NCI-H146 (cell line): Measurements from ENCODE around the gene CREB3L4.
A peak's percentile ranks its signal among the peaks of the same experiment; 100 is the strongest.
"Not testable (repeated sequence)": the region's sequence is repeated elsewhere in the genome, so short reads cannot be mapped to it uniquely, and the experiment has no call there.

Experiments
- DNase-seq: peaks from one replicate; lab custom pipeline; 2025; lab: John Stamatoyannopoulos, UW

CREB3L4 gene

DNA sequence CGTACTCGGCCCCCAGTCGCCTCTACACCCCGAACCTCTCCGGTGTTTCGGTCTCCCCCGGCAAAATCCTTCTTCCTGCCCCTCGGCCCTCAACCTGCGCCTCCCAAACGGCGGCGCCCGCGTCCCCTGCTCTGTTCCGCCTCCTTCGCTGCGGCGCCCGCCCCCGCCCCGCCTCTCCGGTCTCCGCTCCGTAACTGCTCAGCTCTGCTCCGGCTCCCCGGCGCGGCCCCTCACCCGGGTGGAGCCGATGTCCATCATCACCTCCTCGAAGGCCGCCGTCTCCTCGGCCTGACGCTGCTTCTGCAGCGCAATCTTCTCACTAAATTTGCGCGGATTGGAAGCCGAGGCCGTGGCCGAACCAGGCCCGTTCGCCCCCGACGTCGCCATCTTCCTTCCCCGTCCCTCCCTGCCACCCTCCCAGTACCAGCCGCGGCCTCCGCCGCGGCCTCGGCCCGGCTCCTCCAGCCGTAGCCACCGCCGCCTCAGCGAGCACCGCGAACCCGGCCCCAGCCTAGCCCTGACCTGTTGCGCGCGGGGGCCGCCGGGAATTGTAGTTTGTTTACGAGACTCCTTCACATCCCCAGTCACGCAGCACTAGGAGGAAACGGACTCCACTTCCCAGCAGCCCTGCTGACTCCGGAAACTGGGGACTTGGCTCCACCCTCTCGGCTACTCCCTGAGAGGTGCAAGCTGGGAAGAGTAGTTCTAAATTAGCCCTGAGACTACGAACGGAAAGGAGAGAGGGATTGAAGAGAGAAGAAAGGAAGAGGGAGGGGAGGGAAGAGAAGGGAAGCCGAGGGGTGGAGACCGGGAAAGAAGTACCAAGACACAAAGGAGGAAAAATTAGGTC, 9.4 kb upstream of the CREB3L4 start, which contains the start of gene CRTC2:
CRTC2 (minus strand) TSS at position 502 of the 850 bp plus-strand sequence; CDS start at position 387, 115 bp downstream.
- DNase-seq, result peak; percentile 99

DNA sequence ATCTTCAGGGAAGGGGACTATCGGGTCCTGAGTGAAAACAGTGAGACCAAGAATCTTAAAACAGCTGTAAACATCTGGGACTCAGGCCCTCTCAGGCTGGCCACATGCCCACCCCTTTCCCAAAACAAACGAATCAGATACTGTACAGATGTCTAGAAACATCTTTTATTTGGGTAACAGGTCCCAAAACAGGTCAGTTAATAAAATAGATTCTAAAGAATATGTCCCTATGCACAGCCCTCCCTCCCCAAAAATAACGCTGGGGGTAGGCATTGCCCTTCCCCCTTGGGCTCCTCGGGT, 8.8 kb upstream of the CREB3L4 start:
- no peak for DNase-seq

DNA sequence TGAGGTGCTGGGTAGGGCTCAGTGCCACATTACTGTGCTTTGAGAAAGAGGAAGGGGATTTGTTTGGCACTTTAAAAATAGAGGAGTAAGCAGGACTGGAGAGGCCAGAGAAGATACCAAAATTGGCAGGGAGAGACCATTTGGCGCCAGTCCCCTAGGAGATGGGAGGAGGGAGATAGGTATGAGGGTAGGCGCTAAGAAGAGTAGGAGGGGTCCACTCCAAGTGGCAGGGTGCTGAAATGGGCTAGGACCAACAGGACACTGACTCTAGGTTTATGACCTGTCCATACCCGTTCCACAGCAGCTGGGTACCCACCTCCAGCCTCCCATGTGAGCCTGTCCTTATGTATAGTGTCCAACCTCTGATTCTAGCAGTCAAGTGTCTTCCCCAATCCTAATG, 8.2 kb upstream of the CREB3L4 start:
- no peak for DNase-seq

DNA sequence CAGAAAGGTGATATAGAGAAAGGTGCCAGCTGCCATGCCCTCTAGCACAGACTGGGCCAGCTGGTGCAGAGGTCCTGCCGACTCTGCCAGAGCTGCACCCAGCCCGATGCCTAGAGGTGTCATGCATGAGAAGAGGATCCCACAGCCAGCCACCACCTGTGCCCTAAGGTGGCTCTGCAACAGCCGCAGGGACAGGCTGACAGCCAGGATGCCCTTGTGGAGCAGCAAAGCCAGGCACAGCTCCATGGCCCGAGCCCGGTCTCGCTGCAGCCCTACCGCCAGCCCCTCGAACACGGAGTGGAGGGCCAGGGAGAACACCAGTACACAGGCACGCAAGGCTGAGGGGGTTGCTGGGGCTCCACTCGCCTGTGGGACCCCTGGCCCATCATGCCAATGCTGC, 7.5 kb upstream of the CREB3L4 start:
- no peak for DNase-seq

DNA sequence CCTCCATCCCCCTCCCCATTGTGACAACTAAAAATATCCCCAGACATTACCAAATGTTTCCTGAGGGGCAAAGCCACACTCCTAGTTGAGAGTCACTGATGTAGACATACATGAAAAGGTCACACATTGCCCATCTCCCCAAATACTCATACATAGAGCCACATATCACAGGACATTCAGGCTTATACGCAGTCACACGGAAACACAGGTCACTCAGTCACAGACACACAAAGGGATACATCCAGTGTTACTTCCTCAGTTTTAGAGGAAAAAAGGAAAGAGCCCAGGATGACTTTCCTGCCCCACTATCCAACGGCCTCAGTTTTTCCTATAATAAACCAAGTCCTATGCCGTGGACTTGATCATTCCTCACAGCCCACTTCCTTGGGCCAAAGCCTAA, 6.3 kb upstream of the CREB3L4 start:
- DNase-seq, result no peak

DNA sequence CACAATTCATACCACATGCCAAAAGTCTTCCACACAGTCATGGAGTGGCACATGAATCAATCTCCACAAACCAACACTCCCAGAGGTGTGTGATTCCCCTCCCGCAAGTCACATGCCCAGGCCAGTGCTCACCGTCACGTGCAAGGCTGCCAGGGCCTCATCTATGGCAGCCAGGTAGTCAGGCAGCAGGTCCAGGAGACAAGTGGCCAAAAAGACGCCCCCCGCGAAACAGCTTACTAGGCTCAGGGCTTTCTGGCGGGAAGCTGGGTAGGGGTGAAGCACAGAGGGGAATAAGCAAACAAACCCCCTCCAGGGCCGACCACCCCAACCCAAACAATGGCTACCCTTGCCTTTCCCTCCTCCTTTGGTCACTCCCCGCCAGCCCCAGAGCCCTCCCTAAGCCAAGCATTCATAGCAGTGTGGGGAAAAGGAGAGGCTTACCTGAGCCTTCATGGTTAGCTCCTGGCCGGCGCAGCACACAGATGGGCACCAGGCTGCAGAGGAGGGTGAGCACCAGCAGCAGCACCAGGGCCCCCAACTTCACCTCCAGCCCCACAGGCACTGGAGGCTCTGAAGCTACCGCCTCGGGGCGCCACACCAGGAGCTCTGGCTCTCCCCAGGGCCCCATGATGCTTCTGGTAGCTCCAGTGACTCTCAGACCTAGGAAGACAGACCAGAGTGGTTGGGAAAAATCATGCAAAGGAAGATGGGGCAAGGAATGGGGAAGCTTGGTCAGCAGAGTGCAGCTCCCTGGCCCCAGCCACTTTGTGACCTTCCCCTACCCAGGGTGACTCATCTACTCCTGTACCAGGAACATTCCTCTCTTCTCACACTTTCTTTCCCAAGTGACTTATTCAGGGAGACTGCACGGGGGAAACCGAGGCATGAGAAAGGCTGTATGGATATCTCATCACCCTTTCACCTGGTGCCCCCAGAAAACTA, 5.3 kb upstream of the CREB3L4 start:
- no peak for DNase-seq

DNA sequence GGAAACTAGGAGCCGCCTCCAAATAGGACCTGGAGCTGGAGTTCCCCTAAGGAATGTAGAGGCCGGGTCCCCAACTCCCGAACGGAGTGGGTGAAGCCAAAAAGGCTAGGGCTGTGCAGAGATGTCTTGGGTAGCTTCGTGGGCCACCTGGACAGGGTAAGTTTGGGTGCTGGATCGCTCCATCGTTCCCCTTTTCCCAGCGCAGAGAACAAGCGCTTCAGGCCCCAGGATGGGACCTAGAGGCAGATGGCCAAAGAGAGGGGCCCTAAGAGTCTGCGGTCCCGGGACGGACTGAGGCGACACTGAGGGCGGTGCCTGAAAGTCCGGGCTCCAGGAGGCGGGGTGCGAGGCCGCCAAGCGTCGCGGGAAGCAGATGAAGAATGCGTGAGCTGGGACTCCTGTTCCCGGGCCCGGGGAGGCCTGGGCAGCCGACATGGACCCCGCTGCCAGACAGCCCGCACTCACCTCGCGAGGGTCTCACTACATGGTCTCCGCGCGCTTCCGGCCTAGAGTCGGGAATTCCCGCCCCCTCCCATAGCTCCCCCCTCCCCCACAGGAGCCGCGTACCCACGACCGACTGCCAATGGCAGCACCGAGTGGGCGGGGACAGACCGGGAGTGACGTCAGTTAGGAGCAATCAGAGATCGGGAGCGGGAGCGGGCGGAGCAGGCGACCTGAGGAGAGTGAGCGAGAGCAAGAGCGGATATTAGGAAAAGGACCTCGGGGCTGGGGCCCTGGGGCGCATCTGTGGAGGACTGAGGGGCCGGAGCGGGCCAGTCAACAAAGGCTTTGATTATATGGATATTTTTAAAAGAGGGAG, 4.5 kb upstream of the CREB3L4 start, which contains the start of gene SLC39A1:
SLC39A1 (minus strand) TSS at position 508 of the 820 bp plus-strand sequence. CDS start 822 bp downstream, outside the sequence.
- peak; percentile 98 for DNase-seq

DNA sequence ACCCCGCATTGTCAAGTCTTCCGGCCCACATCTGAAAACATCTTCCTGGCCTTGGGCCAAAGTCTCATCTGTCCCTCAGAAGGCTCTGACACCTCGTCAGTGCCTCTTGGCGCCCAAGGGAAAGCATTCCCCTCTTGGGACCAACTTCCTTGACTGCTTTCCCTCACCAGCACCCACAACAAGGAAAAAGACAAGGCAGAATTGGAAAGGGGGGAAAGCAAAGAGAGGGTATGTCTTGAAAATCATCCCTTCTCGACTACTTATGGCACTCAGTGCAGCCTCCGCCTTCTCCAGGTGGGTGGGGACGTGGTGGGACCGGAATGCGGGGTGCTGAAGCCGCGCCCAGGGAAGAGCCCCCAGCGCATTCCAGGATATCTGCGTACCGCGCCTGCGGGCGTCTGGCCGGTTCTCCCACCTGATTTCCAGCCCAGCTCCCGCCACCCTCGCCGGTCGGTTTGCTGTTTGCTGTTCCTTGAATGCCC, 3.8 kb upstream of the CREB3L4 start:
- peak; percentile 71 for DNase-seq

DNA sequence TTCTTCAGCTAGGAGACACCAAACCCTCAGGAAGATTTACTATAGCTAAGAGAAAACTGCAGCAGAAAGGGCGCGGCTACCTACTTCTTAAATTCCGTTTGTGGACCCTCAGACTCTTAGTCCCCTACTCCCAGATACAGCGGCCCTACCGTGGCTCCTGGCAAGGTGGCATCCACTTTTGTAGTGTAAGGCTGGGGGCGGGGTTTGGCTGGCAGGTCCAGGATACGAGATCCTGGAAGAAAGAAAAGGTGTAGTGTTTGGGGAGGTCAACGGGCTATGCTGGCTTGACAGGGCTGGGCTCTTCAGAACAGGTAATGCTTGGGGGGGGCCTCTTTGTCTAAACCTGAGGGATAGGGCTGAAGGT, 280 bp downstream of the CREB3L4 start:
- DNase-seq, result peak; percentile 74

DNA sequence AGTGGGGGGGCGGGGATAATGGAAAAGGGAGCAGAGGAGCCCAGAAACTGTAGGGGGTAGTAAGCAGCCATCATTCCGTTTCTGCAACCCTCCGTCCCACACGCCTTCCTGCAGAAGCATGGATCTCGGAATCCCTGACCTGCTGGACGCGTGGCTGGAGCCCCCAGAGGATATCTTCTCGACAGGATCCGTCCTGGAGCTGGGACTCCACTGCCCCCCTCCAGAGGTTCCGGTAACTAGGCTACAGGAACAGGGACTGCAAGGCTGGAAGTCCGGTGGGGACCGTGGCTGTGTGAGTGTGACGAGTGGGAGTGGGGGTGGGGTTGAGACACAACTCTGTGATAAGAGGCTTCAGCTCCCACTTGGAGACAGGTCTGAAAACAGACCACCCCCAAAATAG, 706 bp downstream of the CREB3L4 start:
- peak; percentile 31 for DNase-seq

DNA sequence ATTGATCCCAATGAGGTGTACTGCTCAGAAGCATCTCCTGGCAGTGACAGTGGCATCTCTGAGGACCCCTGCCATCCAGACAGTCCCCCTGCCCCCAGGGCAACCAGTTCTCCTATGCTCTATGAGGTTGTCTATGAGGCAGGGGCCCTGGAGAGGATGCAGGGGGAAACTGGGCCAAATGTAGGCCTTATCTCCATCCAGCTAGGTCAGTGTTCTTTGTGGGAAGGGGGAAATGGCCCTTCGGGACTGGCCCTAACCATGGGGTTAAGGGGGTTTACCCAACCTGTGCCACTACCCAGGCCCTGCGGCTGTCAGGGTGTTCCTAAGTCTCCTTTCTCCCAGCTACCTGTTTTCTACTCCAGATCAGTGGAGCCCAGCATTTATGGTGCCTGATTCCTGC, 1.3 kb downstream of the CREB3L4 start:
- DNase-seq, result no peak

DNA sequence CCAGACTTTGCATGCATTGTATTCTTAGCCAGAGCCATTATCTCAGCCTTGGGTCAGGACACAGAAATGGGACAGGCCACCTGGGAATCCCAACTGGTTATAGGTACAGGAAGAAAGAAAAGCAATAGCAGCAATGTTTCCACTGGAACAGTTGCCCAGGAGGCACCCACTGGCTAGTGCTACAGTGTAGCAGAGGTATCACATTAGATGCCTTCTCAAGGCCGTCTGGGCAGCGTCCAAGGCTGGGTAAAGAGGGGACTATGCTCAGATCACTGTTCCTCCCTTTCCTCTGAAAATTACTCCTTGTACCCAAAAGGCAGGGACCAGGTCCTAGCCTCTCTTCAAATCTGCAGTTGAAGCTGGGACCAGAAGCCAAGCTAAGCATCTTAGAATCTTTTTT, 2.6 kb downstream of the CREB3L4 start:
- DNase-seq, result no peak

DNA sequence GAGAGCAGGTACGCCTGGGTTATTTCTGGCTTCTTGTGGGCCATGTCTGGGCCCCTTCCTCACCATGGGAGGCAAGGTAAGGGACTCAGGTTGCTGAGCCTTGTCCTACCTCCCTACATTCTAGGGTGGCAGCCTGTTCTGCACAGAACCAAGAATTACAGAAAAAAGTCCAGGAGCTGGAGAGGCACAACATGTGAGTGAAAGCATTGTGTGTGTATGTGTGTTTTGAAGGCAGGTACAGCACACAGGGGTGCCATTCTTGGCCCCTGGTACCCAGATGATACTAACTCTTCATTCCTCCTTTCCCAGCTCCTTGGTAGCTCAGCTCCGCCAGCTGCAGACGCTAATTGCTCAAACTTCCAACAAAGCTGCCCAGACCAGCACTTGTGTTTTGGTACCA, 5.4 kb downstream of the CREB3L4 start:
- DNase-seq, result no peak

DNA sequence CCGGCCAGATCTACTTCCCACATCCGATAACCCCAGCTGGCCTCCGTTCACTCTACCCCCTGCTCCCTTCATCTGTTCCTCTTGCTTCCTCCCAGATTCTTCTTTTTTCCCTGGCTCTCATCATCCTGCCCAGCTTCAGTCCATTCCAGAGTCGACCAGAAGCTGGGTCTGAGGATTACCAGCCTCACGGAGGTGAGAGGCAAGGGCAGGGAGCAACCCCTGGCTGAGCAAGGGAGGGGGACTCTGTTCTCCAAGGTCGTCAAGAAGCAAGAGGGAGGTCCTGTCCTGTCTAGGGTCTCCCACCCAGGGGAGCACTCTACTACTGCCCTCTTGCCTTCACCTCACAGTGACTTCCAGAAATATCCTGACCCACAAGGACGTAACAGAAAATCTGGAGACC, 5.8 kb downstream of the CREB3L4 start:
- DNase-seq, result no peak

DNA sequence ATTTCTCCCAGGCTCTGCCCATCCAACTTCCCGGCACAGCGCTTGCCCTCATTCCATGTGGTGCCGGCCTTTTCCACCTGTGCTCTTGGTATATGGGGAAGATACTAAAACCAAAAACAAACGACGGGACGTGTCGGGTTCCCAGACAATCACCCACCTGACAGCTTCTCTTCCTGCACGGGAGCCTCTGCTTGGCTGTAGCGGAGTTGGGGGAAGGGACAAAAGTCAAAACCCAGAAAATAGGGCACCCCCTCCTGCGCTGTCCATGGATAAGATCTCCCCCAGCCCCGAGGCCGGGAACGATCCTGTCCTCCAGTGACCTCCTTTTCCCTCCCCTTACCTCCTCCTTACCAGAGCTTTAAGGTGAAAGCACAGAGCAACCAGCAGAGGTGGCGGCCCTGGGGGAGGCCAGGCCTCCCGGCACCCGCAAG, 9.1 kb downstream of the CREB3L4 start:
- DNase-seq, result no peak

DNA sequence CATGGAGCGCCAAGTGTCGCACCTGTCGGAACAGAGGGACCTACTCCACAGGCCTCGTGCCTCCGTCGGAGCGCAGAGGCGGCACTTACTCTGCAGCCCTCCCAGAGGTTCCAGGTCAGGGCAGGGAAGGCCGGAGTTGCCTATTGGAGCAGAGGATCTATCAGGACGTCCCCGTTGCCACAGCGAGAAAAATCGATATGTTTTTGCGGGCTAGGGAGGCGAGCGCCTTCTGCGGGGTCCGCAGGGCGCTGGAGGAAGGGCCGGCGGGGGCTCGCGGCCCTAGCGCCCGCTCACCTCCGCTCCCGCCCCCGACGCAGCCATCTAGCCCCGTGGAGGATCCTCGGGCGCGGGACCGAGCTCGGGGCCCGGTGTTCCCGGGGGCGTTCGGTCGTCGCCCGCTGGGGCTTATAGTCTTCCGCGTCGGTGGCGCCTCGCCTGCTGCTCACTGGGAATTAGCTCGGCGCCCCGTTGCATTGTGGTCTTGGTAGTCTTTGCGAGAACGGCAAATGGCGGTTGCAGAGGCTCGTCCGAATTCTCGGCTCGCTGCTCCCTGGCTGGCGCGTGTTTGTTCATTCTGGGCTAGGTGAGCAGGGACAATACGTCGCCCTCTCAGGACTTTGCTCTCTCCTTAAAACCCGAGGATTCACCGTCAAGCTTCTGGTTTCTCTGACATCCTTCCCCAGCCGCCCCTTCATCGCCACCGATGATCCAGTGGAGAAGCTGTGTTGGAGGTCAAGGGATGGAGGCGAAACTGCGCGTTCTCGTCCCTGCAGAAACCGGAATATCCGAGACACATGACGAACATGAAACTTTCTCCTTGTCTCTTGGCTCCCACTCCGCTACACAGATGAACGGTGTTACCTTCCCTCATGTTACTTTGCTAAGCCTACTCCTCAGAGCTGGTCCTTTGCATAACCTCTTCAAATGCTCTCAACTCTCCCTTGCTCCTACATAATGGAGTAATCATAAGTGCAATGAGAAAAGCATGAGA, 9.8 kb downstream of the CREB3L4 start, which contains the start of gene JTB:
JTB (minus strand) TSS at position 425 of the 991 bp plus-strand sequence; CDS start at position 3, 422 bp downstream.
- peak; percentile 90 for DNase-seq

DNA sequence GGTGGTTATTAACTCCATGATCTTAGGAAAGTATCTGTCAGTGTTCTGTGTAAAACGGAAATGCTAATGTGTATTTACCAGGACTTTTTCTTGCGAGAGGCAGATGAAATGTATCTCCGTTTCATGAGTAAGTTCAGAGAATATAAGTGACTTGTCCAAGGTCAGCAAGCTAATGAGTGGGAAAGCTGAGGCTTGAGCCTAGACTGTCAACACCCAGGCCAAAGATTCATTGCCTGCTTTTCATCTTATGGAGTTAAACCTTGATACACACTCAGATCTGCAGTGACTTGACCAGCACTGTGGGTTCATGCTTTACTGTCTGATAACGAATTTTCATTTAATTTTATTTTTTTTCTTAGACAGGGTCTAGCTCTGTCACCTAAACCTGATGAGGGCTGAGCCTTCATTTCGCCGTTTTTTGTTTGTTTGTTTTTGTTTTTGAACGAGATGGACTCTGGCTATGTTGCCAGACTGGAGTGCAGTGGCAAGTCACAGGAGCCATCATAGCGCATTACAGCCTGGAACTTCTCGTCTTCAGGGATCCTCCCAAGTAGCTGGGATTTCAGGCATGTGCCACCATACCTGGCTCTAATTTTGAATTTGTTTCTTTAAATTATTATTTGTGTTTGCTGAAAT, 10.7 kb downstream of the CREB3L4 start:
- DNase-seq, result no peak

DNA sequence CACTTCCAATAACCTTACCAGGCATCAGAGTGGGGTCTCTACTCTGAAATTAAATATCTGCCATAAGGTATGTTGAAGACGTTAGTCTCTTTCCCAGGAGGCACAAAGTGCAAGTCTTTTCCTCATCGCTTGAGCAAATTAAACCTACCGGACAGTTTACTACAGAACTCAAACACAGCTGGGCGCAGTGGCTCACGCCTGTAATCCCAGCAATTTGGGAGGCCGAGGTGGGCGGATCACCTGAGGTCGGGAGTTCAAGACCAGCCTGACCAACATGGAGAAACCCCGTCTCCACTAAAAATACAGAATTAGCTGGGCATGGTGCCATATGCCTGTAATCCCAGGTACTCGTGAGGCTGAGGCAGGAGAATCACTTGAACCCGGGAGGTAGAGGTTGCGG, 11.4 kb downstream of the CREB3L4 start:
- not testable (repeated sequence) for DNase-seq

DNA sequence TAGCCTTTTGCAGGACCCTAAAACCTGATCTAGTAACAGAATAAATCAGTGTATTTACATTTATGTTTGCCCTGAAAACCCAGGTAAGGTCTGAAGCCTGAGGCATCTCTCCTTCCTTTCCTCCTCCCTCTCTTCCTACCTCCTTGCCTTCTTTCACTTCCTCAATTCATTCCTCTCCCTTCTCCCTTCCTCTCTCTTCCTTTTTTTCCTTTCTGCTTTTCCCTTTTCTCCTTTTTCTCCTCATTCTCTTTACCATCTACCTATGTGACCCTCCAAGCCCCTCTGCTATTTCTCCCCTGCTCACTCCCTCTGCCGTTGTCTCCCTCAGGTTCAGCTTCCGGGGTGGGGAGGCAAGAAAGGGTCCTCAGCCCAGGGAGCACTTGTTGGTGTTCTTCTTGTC, 14.0 kb downstream of the CREB3L4 start:
- not testable (repeated sequence) for DNase-seq
